HG03095 (cell line): ENCODE data around the gene POU6F2.

ENCODE experiments used
- ATAC-seq: cut with Tn5 transposase; IDR thresholded peaks from one replicate; pipeline ENCODE4 v1.9.1; 2021; ENCODE audit warnings: moderate library complexity; ENCODE audit not compliant: unreplicated experiment

The POU6F2 gene

DNA sequence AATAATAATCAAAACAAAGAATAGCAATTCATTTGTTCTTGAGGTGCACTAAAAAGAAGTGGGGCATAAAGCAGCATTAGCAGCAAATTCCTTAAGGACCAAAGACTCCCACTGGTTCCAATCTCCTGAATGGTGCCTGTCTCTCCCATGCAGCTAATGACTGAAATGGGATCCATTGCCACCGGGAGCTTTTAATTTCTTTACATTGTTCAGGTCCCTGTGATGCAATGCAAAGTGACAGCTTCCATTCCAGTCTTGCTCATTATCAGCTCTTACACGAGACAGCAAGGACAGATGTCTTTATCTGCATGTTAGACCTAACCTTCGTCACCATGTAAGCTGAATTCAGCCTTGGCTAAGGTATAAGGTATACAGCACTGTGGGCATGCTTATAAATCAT, 148.1 kb downstream of the POU6F2 start:
- no peak for ATAC-seq

DNA sequence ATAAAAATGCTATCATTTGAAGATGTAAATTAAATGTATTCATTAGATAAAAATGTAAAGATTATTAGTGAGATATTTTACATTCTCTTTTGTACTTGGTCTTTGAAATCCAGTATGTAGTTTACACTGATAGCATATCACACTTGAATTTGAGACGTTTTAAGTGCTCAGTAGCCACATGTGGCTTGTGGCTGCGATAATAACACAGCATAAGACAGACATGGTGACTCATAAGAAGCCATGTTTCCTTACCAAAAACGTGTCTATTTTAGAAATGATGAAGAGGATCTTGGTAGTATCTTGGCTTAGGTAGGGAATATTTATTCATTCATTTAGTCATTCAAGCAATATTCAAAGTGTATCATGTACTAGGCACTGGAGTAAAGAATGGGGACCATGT, 149.3 kb downstream of the POU6F2 start:
- ATAC-seq, result no peak

DNA sequence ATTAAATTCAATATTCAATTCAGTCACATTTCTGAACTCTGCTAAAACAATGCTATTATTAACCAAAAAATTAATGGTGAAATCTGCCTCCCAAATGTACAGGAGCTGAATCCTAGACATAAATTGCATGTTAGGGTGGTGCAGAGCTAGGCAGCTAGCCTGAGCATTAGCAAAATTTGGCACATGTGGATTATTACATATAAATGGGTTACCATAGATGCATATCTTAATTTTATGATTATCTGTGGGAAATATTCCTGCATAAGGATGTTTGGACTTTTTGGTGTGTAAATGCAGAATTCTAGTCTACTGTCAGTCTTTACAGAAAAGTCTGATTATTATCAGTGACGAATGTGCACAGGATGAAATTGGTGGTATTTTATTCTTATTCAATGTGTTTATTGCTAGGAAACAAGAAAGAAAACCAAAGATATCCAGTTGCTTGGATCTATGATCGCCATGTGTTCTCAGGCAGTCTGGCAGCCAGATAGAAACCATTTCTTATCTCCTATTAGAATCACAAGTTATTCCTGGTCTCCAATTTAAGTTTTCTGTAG, 150.7 kb downstream of the POU6F2 start:
- no peak for ATAC-seq

DNA sequence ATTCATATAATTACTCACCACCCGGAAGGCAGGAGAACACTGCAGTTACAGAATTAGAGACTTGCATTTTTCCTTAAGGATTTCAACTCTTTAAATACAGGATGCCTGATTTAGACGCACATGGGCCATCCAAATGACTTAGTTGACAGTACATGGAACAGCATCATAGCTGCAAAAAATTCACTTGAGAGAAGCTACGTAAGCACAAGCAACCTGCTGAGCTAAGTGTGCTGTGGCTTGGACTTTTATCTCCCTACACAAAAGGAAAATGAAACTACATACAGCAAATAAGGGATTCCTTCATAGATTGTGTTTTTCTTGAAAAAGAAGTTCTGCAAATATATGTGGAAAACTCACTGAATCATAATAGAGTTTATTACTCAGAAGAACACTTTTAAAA, 152.6 kb downstream of the POU6F2 start:
- ATAC-seq, result no peak

DNA sequence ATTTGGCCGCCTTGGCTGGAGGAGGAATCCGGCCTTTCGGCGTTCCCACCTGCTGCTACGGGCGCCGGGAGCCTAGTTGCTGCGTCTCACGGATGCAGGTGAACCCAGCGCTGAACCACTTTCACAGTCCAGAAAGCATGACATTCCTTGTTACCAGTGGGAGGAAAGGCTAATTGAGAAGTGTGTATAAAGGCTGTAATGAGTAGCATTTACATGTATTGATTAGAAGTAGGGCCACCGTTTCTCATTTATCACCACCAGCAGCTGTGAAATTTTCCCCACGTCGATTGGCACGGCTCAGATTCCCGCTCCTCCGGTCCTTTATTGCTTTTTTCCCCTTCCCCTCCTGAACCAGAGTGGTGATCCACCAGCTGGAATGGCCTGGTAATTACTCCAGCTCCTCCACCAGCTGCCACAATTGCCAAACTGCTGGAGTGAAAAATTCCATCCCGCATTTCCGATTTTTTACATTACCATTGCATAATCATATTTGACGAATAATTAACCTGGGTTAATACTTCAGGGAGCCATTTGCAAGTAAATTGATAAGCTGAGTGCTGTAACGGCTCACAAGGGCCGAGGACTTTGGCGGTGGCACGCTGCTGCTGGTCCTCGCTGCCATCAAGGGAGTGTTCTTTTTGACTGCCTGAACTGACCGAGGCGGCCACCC, 153.3 kb downstream of the POU6F2 start:
- no peak for ATAC-seq

DNA sequence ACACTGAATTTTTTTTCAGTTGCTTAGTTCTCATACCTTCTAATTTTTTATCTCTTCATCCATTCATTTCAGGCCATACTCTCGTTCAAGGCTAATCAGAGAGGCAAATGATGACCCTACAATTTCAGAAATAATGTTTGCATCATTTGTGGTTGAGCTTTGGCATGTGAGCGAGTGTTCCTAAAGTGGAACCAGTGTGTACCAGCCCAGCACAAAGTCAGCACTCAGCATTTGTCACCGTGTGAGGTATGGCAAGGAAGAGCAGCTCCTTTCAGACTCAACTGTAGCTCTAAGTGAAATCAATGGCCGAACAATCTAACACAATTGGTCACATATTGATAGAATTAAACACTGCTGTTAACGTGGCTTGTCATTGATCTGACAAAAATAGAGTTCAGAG, 154.6 kb downstream of the POU6F2 start:
- ATAC-seq, result no peak

DNA sequence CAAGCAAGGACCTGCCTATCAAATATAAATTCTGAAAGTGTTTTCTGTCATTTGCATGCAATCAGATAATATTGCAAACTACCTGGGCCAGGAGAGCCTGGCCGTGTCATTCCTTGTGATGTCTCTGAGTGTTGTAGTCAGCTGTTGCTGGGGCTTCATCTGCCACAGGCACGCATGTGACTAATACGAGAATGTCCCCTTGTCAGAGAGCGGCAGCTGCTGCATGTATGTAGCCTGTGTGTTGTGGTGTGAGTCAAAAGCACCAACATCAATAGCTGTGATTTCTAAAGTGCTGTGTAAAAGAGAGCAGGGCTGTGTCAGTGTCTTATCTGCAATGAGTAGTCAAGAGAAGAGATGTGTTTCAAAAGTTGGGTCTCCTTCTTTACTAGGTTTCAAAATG, 155.4 kb downstream of the POU6F2 start:
- no peak for ATAC-seq

DNA sequence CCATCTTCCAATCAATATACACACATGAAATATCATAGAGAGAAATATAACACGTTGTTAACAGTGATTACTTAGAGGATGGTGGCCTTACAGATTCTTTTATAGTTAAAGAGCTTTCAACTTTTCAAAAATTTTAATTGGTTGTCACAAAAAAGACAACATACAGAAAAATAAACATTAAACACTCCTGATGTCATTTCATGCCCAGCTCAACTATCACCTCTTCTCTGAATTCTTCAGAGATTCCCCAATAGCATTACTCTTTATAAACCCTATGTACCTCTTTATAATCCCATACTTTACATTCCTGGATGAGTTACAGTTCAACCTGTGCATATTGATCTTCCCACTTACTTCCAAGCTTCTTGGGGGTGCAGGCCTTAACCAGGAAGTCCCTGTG, 159.8 kb downstream of the POU6F2 start:
- no peak for ATAC-seq

DNA sequence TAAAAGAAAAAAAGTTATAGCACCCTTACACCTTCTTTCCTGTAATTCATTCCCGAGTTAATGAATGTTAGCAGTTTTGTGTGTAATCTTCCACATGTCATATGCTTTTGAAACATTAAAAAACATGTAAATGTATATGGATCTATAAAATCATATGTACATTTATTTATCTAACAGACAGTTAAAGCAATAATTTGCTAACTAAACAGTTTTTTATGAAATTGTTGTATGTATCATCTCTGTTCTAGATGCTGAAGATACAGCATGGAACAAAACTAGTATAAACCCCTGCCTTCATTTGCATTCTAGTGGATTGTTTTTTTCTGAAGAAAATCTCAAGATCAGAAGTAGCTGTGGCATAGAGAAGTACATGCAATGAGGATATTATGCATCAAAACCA, 165.0 kb downstream of the POU6F2 start:
- ATAC-seq, result no peak

DNA sequence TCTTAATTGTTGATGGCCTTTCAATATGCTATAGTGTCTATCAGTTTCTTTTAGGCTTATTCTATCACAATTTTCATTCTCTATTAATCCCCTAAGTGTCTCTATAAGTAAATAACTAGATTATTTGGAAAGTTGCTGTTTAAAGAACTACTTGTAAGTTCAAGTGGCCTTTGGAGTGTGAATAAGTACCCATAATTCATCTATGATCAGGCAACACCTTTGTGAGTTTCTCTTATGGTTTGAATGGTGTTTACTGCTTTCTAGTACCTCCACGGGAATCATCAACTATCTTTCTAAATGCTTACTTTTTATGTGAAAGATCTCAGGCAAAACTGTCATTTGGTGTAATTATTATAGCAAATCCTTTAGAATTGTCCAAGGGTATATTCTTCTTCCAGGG, 166.7 kb downstream of the POU6F2 start:
- no peak for ATAC-seq

DNA sequence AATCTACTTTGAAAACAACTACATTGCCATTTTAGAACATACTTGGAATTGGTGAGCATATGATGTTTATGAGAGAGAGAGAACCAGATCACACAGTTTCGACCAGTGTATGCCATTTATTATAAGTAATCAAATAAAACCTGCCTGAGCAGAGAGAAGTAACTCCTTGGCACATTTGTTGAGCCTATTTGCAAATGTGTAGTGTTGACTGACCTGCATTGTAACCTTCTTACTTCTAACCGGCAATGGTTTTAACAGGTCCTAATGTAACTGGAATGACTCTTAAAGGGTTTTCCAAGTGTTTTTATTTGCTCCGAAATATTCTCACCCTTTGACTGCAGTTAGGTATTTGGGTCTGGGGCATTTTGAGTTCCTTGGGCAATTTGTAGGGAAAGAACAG, 167.6 kb downstream of the POU6F2 start:
- no peak for ATAC-seq

DNA sequence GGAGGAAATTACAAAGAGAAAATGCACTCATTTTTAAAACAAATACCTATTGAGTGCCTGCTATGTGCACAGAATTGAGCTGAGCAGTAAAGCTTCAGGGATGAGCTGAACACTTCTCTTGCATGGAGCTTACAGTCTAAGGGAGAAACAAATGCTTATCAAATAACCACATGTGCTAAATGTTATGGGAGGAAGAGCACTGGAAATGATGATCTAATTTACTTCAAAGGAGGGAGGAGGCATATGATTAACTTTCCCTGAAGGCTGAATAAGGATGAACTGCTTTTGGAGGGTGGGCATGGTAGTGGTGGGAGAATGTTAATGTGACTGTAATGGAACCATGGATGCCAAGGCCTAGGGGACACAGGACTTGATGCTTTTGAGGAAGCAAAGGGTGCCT, 168.2 kb downstream of the POU6F2 start:
- ATAC-seq, result no peak

DNA sequence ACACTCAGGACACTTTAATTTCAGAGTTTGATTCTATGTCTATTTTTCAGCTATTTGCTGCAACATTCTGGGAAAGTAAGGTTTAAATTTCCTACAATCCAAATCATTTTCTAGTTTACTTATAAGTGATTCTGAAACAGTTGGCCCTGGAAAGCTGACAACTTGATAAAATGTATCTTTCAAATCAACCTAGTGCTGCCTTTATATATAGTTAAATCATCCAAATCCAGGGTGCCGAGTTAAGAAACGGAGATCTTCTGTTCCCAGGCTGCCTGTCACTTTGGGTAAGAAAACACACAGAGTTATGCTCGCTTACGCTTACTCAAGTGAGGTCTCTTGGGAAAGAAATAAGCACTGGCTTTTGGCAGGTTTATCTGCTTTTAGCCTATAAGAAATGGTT, 175.0 kb downstream of the POU6F2 start:
- ATAC-seq, result no peak

DNA sequence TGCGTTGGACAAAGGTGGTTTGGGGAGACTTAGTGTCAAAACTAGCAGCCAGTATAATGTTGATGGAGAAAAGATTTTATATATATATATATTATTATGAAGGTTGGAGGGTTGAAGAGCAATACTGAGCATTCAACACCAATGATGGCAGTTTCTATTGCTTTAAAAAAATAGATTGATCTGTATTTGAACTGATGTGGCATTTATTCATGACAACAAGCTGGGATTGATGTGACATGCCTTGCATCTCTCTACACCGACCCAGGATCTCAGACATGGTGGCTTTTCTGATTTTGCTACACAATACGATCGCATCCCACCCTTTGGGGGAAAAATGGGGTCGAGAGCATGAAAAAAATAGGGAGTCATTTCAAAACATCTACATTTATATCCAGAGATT, 175.4 kb downstream of the POU6F2 start:
- no peak for ATAC-seq

DNA sequence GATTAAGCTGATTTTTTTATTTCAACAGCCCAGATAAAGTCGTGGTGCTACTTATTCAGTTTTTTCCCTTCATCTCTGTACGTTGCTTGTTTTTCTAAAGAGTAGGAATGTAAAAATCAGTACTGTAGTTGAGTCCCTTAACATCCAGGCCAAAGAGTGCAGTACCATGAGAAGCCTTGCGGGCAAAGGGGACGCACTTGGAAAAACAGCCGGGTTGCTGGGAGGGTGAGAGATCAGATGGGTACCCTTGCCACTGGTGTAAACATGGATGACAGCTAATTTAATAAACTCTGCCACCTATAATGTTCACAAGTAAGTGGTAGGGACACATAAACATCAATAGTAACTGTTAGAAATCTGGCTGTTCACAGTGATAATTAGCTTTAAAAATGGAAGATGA, 175.9 kb downstream of the POU6F2 start:
- ATAC-seq, result no peak

DNA sequence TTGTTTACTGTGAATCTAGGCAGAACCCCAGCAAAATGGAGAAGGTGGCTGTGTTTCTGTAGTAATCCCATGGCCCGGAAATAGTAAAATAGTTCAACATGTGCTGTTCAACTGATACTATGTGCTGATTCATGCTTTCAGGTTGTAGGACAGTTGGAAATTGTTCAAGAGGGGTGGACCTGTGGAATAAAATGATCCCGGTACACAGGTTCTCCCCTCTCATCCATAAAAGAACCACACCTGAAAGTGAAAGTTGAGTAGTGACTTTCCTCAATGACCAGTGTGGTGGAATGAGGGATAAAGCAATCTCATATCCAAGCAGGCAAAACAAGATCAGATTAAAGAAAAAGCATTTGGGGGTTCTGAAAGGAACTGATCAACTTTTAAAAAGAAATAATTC, 177.1 kb downstream of the POU6F2 start:
- ATAC-seq, result no peak

DNA sequence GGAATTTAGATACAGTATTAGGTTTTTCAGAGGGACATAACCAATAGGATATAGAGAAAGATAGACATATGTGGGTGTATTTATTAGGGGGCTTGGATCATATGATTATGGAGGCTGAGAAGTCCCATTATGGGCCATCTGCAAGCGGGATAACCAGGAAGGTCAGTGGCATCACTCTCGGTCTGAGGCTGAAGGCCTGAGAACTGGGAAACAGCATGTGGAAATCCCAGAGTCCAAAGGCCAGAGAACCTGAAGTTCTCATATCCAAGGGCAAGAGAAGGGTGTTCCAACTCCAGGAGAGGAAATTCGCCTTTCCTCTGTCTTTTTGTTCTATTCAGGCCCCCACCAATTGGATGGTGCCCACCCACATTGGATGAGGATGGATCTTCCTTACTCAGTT, 180.7 kb downstream of the POU6F2 start:
- no peak for ATAC-seq

DNA sequence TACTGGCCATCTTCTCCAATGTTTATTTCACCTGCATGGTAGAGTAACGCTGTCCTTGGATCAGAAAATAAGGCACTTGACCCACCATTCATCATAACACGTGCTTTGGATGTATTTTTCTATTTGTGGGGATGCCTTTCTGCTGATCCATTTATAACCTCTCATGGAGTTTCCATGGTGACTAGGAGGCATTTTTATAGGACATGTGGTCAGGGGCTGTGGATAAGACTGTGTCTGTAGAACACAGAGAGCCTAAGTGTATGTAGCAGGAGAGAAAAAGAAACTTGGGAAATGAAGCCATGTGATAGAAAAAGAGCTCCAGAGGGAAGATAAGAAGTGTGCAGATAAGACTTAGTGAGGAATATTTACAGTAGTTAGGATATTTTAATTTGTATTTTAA, 184.2 kb downstream of the POU6F2 start:
- ATAC-seq, result no peak

DNA sequence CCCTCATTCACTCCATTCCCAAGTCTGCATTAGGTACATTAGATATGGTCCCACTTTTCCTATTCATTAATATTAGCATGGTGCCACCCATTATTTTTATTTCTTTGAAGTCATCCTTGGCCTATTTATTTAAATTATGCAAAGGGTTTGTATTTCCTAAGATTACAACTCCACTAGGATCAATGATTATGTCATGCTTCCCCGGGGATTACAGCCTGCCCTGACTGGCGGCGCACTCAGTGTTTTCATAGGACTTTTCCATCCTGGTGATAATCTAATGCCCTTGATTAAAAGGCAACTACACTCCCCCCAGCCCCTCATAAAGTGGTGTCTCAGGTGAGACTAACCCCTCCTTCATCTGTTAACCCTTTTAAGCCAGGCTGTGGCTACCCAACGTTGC, 187.2 kb downstream of the POU6F2 start:
- ATAC-seq, result no peak

DNA sequence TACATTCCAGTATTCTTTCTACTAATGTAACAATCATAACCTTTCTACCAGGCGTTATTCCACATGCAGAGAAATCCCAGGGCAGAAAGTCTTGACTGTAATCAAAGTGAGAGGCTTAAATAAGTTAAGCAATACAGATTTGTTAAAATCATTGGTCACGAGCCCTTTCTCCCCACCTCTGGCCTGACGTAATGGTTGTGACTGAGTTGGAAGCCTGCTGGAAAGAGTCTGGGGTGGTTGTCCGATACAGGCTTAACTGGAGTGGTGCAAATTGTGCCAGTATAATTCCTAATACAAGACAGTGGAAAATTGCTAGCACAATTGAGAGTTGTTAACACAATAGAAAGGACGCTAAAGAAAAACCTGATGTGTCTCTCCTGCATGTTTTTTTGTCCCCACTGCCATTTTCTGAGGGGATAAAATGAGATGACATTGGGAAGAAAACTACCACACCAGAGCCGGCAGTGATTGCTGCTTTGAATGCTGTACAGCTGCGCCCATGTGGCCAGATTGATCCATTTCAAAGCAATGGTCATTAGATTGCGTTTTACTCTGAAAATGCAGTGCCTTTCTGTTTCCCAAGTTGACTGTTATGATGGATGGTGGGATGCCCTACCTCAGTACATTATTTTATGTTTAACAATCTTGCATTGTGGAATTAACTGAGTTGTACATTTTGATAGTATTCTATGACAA, 190.8 kb downstream of the POU6F2 start:
- no peak for ATAC-seq

DNA sequence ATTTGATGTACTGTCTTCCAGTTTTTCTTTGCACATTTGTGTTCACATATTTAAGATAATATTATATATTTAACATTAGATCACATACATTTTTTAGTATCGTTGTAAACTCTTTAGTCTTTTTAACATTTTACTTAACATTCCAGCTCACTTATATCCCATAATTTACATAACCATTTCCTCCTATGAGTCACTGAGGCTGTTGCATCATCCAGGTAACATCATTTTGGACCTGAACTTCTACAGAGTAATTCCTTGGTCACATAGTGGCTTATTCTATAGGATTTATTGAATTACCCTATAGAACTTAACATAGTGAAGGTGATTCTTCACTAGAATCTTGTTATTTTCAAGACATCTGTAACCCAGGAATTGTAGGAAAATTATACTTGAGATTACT, 194.4 kb downstream of the POU6F2 start:
- no peak for ATAC-seq

DNA sequence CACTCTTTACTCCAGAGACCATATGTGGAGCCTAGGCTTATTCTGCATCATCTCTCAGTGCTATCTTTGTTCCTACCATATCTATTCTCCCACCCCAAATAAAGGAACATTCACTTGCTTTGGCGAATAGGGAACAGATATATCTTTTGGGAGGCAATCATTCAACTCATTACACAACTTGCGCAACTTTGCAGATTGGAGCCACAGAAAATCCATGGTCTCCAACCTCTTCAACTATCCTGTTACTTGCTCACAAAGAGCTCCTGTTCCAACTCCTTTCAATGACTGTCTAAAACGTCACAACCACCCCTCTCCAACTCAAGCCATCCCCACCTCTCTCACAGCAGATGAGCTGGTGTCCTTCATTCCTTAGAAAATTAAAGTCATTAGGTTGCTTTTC, 203.7 kb downstream of the POU6F2 start:
- no peak for ATAC-seq

DNA sequence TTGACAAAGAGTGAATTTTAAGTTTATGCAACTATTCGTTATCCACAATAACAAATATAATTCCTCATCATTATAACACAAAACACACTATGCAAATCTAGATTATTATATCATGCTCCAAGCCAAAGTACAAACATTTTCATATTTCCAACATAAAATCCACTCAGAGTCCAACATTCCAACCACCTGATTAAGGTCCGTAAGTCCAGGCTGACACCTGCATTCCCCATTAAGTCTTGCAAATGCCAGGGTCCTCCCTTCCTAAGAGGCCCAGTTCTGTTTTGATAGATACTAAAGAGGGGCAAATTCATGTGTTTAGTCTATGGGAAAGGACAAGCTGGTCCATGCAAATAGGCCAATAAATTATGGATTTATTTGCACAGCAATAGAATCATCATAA, 206.1 kb downstream of the POU6F2 start:
- ATAC-seq, result no peak
